K562 (cell line): ENCODE data around the gene ERC2. TPM values are rescaled to one million over a fixed set of nuclear protein-coding genes. Genes with fewer than 3 reads are reported as not detected.

ENCODE experiments used
- ATAC-seq: fragments of 200-7000 bp; cut with Tn5 transposase; 3 replicates; pipeline ENCODE4 v1.9.1; 2020; ENCODE audit warnings: moderate library complexity
- BruUV-seq: library from RNA; stranded (reverse); fragments of 400-500 nt; replicated peaks from 2 replicates; lab custom pipeline; 2021; lab: Mats Ljungman, UMichigan
- CTCF ChIA-PET: fragments of 300-600 bp; formaldehyde crosslinking; extraction: SDS; loops from one replicate; lab custom pipeline; 2021; ENCODE audit warnings: low intra/inter-chr PET ratio; lab: Yijun Ruan, JAX
- POLR2A ChIA-PET: fragments of 300-600, 350-650 bp; sonication (Branson Sonifier 250); formaldehyde crosslinking; extraction: SDS; loops from one replicate; lab custom pipeline; 2021; ENCODE audit warnings: antibody characterized with exemption, inconsistent platforms; lab: Yijun Ruan, JAX
- DNase-seq, 4 experiments: peaks; one replicate each; pipeline versions ENCODE4 v3.0.0 to v3.0.0-alpha.2; 2011 to 2018; ENCODE audit warnings: low spot score in 3 of 4, mixed read lengths in 3 of 4; ENCODE audit errors: extremely low read depth in 1 of 4
- FAIRE-seq: peaks from 2 replicates; lab custom pipeline; 2011; peaks lifted over from hg19 to GRCh38; lab: Jason Lieb, UNC
- H2AFZ ChIP-seq: 2 replicates; pipeline ENCODE4 v1.6.0; 2011; ENCODE audit warnings: low read depth, low read length, control low read depth, inconsistent platforms
- H3K27ac ChIP-seq: fragments of 200-600 bp; 3 replicates; pipeline ENCODE4 v1.8.0; 2011; ENCODE audit warnings: low read depth, mild to moderate bottlenecking, control low read depth, inconsistent platforms, low read length, moderate library complexity, mixed read lengths; ENCODE audit errors: extremely low read depth
- H3K27me3 ChIP-seq, 2 experiments: fragments of 300-600 bp in 1 of 2; 2 replicates in 1 of 2; 3 replicates in 1 of 2; pipeline versions ENCODE4 v1.6.0 to v1.8.0; 2011; ENCODE audit warnings: inconsistent platforms in 2 of 2, low read length in 2 of 2, mild to moderate bottlenecking in 1 of 2, mixed read lengths in 1 of 2, moderate library complexity in 1 of 2; ENCODE audit not compliant: control insufficient read depth in 2 of 2, insufficient read depth in 2 of 2
- H3K36me3 ChIP-seq: fragments of 300-600 bp; 3 replicates; pipeline ENCODE4 v1.8.0; 2011; ENCODE audit warnings: mild to moderate bottlenecking, low read length, inconsistent platforms; ENCODE audit not compliant: control insufficient read depth, insufficient read depth
- H3K4me1 ChIP-seq, 2 experiments: fragments of 200-600 bp in 1 of 2; replicated peaks in 1 of 2; 2 replicates in 1 of 2; 3 replicates in 1 of 2; pipeline versions ENCODE4 v1.5.1 to v1.8.0; 2011; ENCODE audit warnings: inconsistent platforms in 2 of 2, low read length in 2 of 2, mild to moderate bottlenecking in 1 of 2, mixed read lengths in 1 of 2, moderate library complexity in 1 of 2; ENCODE audit not compliant: control insufficient read depth in 2 of 2, insufficient read depth in 2 of 2
- H3K4me2 ChIP-seq: 2 replicates; pipeline ENCODE4 v1.6.1; 2011; ENCODE audit warnings: low read length, control low read depth, inconsistent platforms, mixed read lengths; ENCODE audit not compliant: insufficient read depth
- H3K4me3 ChIP-seq: fragments of 200-600 bp; sonication (generic), shearing (Covaris generic); 2 replicates; pipeline ENCODE4 v1.5.1; 2016; ENCODE audit warnings: control low read depth, inconsistent platforms
- H3K79me2 ChIP-seq: fragments of 200-600 bp; 3 replicates; pipeline ENCODE4 v1.8.0; 2011; ENCODE audit warnings: low read length, inconsistent platforms; ENCODE audit not compliant: control insufficient read depth, insufficient read depth
- H3K9ac ChIP-seq, 2 experiments: 2 replicates each; pipeline versions ENCODE4 v1.6.0 to v1.6.1; 2011; ENCODE audit warnings: low read depth in 2 of 2, low read length in 2 of 2, control low read depth in 1 of 2, inconsistent platforms in 1 of 2, mild to moderate bottlenecking in 1 of 2, mixed read lengths in 1 of 2; ENCODE audit not compliant: insufficient read depth in 1 of 2
- H3K9me1 ChIP-seq: one replicate; pipeline ENCODE4 v1.6.0; 2011; ENCODE audit warnings: inconsistent platforms, mild to moderate bottlenecking, low read length, moderate library complexity; ENCODE audit not compliant: control insufficient read depth, insufficient read depth
- H3K9me3 ChIP-seq: replicated peaks from 2 replicates; pipeline ENCODE4 v1.5.1; 2011; ENCODE audit warnings: low read depth, low read length, inconsistent platforms; ENCODE audit not compliant: control insufficient read depth, insufficient read depth
- H4K20me1 ChIP-seq: replicated peaks from 2 replicates; pipeline ENCODE4 v1.6.1; 2011; ENCODE audit warnings: low read length, inconsistent platforms, mixed read lengths; ENCODE audit not compliant: control insufficient read depth, insufficient read depth
- CUX1 ChIP-seq: fragments of 200-800 bp; sonication (Bioruptor generic); IDR thresholded peaks from 2 replicates; pipeline ENCODE4 v1.6.1; 2016; ENCODE audit warnings: missing genetic modification characterization, missing compliant biosample characterization
- ETS1 ChIP-seq: conservative IDR thresholded peaks from 2 replicates; pipeline ENCODE4 v1.6.1; 2011; ENCODE audit warnings: low read depth, mild to moderate bottlenecking, low read length; ENCODE audit not compliant: control insufficient read depth
- HMG20A ChIP-seq: fragments of 450-650 bp; formaldehyde crosslinking; conservative IDR thresholded peaks from 2 replicates; pipeline ENCODE4 v1.4.0; 2020; ENCODE audit warnings: mild to moderate bottlenecking, mixed read lengths
- MTA3 ChIP-seq: fragments of 450-650 bp; formaldehyde crosslinking; IDR thresholded peaks from 2 replicates; pipeline ENCODE4 v1.6.1; 2017; ENCODE audit warnings: mild to moderate bottlenecking, borderline replicate concordance
- NFIC ChIP-seq: fragments of 450-650 bp; IDR thresholded peaks from 2 replicates; pipeline ENCODE4 v1.6.1; 2017; ENCODE audit warnings: mild to moderate bottlenecking, inconsistent platforms
- SFPQ ChIP-seq: fragments of 200-400 bp; formaldehyde crosslinking; IDR thresholded peaks from 2 replicates; pipeline ENCODE4 v1.6.1; 2017; ENCODE audit warnings: mild to moderate bottlenecking, low read depth, low read length, moderate library complexity
- SNIP1 ChIP-seq: fragments of 450-650 bp; IDR thresholded peaks from 2 replicates; pipeline ENCODE4 v1.7.1; 2017; ENCODE audit warnings: low read depth, mild to moderate bottlenecking
- TFAP4 ChIP-seq: sonication (generic); formaldehyde crosslinking; IDR thresholded peaks from 2 replicates; pipeline ENCODE4 v1.8.0; 2022; ENCODE audit warnings: missing genetic modification reagents, mild to moderate bottlenecking, moderate library complexity, borderline replicate concordance
- THRA ChIP-seq: fragments of 450-650 bp; IDR thresholded peaks from 2 replicates; pipeline ENCODE4 v1.6.1; 2017; ENCODE audit warnings: mild to moderate bottlenecking, moderate library complexity
- ZBTB9 ChIP-seq: fragments of 450-650 bp; formaldehyde crosslinking; IDR thresholded peaks from 2 replicates; pipeline ENCODE4 v1.4.0; 2020; ENCODE audit warnings: mild to moderate bottlenecking, moderate library complexity
- WGBS: fragments of 100-300 bp; shearing (Covaris generic); methylation state at CpG from one replicate; pipeline ENCODE4 v1.1.6; 2016; ENCODE audit warnings: low coverage, mixed read lengths; ENCODE audit not compliant: insufficient coverage; ENCODE audit errors: missing lambda C conversion rate; 5-methylcytosine and 5-hydroxymethylcytosine counted together
- in situ Hi-C: fragments of 300-500 bp; cut with MboI; formaldehyde crosslinking; loops from 4 replicates; pipeline ENCODE4 v1.15.0; 2018; ENCODE audit warnings: inconsistent platforms, mixed read lengths
- intact Hi-C: fragments of 100-400 bp; cut with micrococcal nuclease; formaldehyde crosslinking; loops from 2 replicates; pipeline ENCODE4 v1.14.2; 2022
- polyA plus RNA-seq, 8 experiments: library from polyadenylated mRNA; depleted of rRNA in 4 of 8; stranded (reverse) in 5 of 8; unstranded in 3 of 8; fragments of >200 nt; fragmentation: Nextera tagmentation in 2 of 8; fragmentation: Illumina TruSeq in 1 of 8; extraction: Ambion mirVana in 2 of 8; extraction: Trizol in 1 of 8; gene quantifications; 2 replicates each; pipeline versions ENCODE4 v1.2.1 to v1.2.3, GENCODE V29; 2011 to 2014; ENCODE audit warnings: inconsistent platforms in 1 of 8, missing spikeins in 1 of 8
- total RNA-seq, 7 experiments: library from RNA; depleted of rRNA in 6 of 7; stranded (reverse); fragments of >200 nt in 6 of 7; fragmentation: Illumina TruSeq in 2 of 7; extraction: Trizol in 2 of 7; gene quantifications; 2 replicates each; pipeline versions ENCODE4 v1.2.1 to v1.2.3, GENCODE V29; 2011 to 2021; ENCODE audit warnings: low replicate concordance in 1 of 7

The ERC2 gene
- total and polyA plus RNA-seq, 9 of the 15 experiments (the other 6 are each of a cell fraction or from before 2014, with no cell fraction given): 0.04 to 0.18 (median 0.07) TPM; not detected in 2

- TF ChIP-seq NFIC (no peak), ZBTB9 (CRISPR knock-in tag) (no peak), MTA3 (no peak), SFPQ (no peak), SNIP1 (no peak), HMG20A (CRISPR knock-in tag) (no peak), TFAP4 (no peak), CUX1 (no peak), ETS1 (no peak), THRA (no peak)
- DNase-seq (no peak), FAIRE-seq (no peak), ATAC-seq (no peak)
- no peak overlapping the region for H3K9ac ChIP-seq
- H3K27ac ChIP-seq: no peak overlapping the region
- no peaks in the 10 kb centered on the region for H3K9me1 ChIP-seq
- WGBS: 1% methylated on average over 6 of the region's 6 CpGs
- intact Hi-C loops (no loop called here), in situ Hi-C loops (no loop called here)
- no TSS peak for BruUV-seq
- no peaks in the 10 kb centered on the region for H4K20me1 ChIP-seq
- ChIA-PET POLR2A (no interaction called here), CTCF (no interaction called here)
- no peaks in the 10 kb centered on the region for H3K9me3 ChIP-seq
- H3K4me1 ChIP-seq: no peaks in the 10 kb centered on the region
- H3K27me3 ChIP-seq: no peaks in the 10 kb centered on the region
- H3K36me3 ChIP-seq: no peaks in the 10 kb centered on the region
- H2AFZ ChIP-seq: no peak overlapping the region
- H3K4me3 ChIP-seq: no peak overlapping the region
- H3K4me2 ChIP-seq: no peak overlapping the region
- H3K79me2 ChIP-seq: no peaks in the 10 kb centered on the region
Observed at GRCh38 chr3:55673764-55674163, 794.5 kb downstream of the ERC2 start.
